ENCODE results near the gene TP53TG5.
A peak's percentile ranks its signal among the peaks of the same experiment; 100 is the strongest.

The TP53TG5 gene

DNA sequence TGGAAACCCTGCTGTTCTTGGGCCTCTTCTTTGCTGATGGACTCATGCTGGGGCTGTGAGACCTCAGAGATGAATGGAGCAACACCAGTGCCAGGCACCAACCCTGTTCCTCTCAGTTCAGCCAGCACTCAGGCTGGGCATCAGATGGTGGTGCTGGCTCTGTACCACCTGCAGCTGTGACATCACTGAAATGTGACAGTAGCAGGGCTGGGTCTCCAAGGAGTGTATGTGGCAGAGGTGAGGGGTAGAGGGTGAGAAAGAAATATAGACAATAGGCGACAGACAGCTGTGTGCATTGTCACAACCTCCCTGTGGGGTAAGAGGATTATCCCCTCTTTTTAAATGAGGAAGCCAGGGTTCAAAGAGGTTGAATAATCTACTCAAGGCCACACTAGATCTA lies at the start of gene TP53TG5:
TSS of gene TP53TG5 (minus strand) at position 135 of the 400 bp plus-strand sequence. CDS start at position 46, 89 bp downstream.
- DNase-seq: no peak

DNA sequence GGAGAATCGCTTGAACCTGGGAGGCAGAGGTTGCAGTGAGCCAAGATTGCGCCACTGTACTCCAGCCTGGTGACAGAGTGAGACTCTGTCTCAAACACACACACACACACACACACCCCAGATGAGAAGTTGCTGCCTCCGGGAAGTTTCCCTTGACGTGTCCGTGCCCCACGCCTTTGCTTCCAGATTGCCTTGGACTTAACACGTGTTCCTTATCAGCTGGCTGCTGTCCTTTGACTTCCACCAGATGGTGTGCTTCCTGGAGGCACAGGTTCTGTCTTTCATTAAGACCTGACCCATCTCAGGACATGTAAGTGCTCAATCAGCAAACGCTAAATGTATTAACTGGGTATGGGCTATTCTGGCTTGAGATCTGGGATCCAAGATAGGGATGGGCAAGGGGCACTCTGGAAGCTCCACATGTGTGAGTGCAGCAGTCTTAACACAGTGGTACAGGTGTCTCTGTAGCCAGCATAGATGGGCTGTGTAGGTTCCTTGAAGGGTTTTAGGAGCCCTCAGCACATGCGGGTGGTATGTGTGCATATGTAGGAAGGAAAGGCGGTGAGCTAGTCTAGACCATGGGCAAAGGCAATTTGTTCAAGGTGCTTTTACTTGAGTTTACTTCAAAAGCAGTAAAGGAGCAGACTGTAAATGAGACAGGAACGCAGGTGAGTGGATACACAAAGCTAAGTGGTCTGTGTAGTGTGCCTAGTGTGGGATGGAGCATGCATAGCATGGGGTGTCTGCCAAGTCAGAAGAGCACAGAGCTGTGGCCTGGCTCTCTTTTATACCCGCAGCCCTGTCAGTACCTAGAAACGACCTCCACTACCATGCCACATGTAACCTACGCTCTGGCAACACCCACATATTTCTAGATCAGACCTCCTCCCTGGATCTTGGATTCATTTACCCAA lies 49.4 kb upstream of the TP53TG5 start:
- DNase-seq: no peak

DNA sequence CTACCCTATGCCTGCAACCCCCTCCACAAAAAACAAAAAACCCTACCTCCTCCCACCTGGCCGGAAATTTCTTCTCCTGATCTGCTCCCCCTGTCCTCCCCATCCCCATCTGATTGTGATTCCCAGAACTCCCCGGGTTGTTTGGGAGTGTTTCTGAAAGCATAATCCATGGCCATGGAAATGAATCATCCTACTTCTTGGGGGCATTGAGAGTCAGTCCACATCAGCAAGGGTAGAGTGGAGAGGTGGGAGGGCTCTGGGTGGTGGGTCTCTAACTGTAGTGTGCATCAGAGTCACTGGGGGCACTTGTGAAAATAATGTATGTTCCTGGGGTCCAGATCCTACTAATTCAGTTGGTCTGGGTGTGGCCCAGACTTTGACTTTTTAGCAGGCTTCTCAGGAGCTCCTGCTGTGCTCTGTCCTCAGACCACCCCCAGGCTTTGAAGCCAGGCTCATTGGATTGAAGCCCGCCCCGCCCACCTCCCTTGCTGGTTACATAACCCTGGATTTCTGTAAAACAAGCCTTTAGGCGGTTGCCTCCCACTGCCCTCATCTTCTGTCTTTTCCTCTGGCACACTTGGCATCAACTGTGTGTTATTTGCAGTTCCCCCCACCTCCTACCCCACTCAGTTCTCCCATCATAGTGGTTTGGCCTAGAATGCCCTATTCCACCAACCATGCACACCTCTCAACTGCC lies 48.3 kb upstream of the TP53TG5 start:
- DNase-seq: no peak

DNA sequence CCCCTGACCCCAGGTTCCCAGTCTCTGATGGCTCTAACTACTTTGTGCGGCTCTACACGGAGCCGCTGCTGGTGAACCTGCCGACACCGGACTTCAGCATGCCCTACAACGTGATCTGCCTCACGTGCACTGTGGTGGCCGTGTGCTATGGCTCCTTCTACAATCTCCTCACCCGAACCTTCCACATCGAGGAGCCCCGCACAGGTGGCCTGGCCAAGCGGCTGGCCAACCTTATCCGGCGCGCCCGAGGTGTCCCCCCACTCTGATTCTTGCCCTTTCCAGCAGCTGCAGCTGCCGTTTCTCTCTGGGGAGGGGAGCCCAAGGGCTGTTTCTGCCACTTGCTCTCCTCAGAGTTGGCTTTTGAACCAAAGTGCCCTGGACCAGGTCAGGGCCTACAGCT lies 47.4 kb upstream of the TP53TG5 start:
- DNase-seq: no peak

DNA sequence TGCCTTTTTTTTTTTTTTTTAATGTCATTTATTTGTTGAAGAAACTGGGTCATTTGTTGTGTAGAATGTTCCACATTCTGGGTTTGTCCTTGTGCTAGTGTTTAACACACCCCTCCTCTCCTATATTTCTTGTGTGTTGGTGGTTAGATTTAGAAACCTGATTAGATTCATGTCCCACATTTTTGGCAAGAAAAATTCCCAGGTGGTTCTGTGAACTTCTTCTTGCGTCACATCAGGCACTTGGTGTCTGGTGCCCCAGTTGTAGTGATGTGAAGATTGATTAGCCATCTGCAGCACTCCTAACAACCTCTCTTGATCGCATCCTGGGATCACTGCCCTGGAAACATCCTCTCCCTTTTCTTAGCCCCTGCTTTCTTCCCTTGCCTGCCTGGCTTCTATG lies 45.6 kb upstream of the TP53TG5 start:
- DNase-seq: no peak

DNA sequence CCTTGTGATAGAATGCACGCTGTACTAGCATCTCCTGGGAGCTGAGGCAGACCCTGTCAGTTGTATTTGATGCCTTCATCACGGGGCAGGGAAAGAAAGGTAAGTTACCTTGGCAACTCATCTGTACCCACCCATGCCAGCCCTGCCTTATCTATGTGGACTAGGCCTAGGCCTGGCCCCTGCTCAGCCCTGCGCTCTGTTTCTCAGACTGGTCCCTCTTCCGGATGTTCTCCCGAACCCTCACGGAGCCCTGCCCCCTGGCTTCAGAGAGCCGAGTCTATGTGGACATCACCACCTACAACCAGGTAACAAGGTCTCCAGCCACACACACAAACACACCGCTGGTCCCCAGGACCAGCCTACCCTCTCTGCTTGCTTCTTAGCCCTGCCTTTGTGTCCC lies 42.0 kb upstream of the TP53TG5 start:
- DNase-seq: no peak

DNA sequence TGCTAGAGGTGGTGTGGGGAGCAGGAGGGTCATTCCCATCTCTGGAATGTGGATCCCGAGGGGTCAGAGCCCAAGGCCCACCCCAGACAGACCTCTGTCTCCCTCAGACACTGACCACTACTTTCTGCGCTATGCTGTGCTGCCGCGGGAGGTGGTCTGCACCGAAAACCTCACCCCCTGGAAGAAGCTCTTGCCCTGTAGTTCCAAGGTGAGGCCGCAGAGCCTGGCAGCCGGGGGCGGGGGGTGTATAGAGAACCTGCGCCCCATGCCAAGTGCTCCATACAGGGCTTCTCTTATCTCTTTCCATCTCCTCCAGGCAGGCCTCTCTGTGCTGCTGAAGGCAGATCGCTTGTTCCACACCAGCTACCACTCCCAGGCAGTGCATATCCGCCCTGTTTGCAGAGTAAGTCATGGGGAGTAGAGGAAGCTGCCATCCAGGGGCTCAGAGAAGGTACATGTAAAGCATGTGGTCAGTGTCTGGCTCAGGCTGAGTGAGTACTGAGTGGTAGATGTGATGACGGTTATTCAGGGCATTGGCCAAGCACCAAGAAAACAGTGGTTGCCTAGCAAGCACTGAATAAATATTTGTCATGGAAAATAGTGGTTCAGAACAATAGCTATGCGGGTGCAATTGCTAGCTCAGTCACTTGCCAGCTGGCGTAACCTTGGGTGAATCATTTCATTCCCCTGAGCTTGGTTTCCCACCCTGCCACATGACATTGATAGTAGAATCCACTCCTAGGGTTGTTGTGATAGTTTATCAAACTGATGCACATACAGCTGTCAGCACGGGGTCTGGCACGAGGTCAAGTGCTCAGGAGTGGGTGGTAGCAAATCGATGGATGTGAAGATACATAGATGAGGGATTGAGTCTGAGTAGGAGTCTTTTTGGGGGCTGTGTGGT lies 41.3 kb upstream of the TP53TG5 start:
- no peak for DNase-seq

DNA sequence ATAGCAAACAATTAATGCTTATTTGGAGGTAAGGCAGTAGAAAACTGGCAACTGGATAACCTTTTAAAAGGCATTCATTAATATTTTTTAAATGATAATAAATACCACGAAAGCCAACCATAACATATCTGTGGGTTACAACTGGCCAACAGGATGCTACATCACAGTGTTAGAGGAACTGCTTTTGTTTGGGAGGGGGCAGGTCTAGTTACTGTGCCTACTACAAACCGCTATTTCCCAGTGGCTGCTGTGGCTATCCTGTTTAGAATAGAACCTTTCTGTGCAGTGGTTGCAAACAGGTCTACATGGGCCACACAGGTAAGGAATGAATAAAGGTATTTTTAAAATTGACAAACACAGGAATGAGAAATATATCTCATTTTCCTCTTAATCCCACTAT lies 38.8 kb upstream of the TP53TG5 start:
- DNase-seq: no peak

DNA sequence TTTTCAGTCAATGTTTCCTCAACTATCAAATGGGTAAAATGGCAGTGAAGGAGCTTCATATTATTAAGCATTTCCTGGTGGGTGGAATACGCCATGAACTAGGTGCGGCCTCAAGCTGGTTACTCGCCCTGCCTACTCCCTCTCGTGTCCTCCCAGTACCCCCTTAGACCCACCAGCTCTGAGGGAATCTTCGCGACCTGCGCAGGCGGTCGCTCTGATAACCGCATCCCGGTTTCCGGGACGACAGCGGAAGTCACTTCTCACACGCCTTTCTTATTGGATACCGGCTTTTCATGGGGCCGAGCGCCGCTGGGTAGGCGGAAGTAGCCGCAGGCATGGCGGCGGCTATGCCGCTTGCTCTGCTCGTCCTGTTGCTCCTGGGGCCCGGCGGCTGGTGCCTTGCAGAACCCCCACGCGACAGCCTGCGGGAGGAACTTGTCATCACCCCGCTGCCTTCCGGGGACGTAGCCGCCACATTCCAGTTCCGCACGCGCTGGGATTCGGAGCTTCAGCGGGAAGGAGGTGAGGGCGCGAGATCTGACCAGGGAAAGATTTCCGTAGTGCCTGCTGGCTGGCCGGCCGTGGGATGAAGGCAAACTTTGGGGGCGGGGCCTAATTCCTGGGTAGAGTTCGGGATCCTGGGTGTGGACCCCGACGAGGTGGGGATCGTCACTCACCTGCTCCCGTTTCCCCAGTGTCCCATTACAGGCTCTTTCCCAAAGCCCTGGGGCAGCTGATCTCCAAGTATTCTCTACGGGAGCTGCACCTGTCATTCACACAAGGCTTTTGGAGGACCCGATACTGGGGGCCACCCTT lies 37.9 kb upstream of the TP53TG5 start, which contains the start of gene PIGT:
TSS of gene PIGT (plus strand) at position 320 of the 816 bp plus-strand sequence. CDS start at position 336, 16 bp downstream.
- peak; percentile 65 for DNase-seq

DNA sequence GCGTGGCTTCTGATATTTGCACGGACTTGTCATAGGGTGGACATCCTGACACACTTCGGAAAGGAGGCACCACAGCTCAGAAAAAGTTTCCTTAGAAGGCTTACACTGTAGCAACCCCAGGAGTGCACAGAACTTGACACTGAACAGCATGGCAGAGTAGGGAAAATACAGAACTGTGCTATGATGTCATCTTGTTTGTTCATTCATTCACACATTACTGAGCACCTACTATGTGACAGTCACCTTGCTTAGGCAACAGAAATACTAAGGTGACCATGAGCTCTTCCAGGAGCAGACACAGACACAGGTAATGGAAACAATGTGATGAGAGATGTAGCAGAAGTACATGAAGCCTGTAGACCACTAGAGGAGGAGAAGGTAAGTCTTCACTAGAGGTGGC lies 35.4 kb upstream of the TP53TG5 start:
- no peak for DNase-seq

DNA sequence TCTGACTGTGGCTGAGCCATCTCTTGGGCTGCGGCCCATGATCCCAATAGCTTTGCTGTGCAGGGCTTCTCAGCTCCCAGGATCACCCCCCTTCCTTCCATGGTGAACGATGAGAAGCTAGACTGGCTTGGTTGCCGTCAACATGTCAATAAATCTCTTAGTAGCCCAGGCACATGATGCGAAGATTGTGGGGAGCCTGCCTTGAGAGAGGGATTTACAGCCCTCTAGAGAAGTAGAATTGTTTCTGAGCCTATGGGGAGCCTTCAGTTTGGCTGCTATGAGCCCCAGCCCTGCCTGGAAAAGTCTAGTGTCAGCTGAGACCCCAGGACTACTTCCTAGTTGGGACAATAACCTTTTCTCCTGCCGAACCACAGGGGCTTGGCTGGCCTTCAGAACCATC lies 34.5 kb upstream of the TP53TG5 start:
- no peak for DNase-seq

DNA sequence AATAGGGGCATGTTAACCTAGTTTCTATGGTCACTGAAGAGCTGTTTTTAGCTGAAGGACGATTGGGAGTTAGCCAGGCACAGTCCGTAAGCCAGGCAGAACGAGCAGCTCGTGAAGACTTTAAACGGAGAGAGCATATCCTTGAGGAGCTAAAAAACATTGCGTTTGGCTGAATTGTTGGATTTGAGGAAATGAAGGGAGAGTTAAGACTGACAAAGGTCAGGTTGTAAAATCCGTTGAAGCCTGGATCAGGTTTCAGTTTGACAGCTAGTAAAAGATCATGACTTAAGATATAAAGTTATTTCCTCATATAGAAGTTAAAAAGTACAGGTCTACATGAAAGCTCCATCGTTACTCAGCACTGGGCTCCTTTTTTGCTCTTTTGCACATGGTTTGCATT lies 32.8 kb upstream of the TP53TG5 start:
- DNase-seq: no peak

DNA sequence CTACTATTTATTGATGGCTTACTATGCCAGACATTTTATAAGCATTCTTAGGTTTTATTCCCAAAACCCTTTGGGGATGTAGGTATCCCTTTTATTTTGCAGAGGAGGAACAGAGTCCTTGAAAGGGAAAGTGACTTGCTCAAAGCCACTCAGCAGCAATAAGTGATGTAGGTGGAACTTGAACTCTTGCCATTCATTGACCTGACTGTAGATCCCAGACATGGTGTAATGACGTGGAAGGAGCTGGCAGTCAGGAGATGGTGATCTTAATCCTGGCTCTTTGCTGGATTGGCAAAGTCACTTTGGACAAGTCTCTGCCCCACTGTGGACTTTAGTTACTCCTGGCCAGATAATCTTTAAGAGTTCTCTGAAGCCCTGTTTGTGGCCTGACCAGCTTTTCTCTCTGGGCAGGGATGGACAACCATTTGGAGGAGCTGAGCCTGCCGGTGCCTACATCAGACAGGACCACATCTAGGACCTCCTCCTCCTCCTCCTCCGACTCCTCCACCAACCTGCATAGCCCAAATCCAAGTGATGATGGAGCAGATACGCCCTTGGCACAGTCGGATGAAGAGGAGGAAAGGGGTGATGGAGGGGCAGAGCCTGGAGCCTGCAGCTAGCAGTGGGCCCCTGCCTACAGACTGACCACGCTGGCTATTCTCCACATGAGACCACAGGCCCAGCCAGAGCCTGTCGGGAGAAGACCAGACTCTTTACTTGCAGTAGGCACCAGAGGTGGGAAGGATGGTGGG lies 31.6 kb upstream of the TP53TG5 start:
- no peak for DNase-seq

DNA sequence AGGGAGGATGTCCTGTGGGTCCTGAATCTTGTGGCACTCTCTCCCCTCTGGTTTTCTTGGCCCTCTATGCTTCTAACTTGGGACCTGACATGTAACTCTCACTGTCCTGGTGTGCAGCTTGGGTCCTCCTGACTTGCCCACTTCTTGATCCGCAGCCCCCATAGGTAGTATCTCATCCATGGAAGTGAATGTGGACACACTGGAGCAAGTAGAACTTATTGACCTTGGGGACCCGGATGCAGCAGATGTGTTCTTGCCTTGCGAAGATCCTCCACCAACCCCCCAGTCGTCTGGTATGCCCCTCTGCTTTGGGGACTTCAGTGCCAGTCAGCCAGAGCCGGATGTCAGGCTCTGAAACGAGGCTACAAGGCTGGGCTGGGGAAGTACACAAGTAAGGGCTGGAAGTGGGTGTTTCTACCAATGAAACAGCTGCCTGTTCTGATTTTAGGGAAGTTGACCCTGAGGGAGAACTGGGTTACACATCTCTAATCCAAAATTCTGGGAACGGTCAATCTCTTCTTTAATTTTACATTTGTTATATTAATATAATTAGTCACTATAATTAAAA lies 30.6 kb upstream of the TP53TG5 start:
- DNase-seq: no peak

DNA sequence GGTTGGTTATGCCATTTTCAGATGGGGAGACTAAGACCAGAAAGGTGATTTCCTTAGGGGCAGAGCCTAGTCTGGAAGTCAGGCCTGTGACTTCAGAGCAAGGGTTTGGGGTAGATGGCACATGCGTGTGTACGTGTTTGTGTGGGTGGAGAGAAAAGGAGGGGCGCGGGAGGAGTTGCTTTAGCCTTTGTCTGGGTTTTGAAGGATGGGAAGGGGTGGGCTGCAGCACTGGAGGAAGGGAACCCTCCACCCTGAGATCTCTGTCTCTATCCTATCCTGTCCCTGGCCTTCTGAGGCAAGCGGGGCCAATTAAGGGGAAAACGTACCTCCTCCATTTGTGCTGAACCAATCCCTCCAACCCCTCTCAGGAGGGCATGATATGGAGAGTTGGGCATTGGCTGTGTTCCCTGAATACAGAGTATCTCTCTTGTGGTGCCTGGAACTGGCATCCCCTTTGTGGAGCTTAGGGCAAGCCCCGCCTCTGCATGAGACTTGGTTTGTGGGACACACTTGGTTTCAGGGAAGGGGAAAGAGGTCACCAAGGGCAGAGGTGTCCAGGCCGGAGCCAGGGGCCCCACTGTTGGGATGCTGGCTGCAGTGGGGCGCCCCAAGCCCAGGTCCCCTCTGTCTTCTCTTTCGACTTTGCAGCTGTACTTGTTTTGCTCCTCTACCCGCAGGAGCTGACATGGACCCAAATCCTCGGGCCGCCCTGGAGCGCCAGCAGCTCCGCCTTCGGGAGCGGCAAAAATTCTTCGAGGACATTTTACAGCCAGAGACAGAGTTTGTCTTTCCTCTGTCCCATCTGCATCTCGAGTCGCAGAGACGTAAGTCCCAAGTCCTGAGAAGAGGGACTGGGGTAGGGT lies 29.9 kb upstream of the TP53TG5 start, which contains the start of gene DBNDD2:
TSS of gene DBNDD2 (plus strand) at position 507 of the 863 bp plus-strand sequence. CDS start at position 686, 179 bp downstream.
- DNase-seq: no peak

DNA sequence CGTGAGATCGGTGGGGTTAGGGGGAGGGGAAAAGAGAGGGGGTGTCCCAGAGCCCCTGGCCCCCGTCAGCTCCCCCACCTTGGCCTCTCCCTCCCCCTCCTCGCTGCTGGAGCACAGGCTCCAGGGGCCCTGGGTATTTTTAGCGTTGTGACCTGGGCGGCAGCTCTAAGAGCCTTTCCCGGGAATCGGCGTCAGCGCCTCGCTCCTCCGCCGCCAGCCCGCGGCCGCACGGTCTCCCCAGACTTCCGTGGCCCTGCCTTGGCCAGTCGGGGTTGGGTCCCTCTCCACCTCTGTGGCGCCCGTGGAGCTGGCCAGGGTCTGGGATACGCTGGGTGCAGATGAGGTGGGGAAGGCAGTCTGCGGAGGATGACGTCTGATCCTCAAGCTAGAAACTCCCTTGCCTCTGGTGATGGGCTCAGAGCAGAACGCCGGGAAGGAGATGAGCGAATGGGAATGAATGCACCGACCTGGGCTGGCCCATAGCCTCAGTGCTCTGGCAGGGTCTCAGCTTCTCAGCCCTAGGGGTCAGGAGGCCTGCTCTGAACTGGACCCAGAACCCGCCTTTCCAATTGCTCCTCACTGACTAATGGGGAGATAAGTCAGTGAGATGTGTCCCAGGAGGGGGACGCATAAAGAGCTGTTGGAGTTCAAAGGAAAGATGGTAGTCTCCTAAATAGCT lies 29.1 kb upstream of the TP53TG5 start:
- DNase-seq: no peak

DNA sequence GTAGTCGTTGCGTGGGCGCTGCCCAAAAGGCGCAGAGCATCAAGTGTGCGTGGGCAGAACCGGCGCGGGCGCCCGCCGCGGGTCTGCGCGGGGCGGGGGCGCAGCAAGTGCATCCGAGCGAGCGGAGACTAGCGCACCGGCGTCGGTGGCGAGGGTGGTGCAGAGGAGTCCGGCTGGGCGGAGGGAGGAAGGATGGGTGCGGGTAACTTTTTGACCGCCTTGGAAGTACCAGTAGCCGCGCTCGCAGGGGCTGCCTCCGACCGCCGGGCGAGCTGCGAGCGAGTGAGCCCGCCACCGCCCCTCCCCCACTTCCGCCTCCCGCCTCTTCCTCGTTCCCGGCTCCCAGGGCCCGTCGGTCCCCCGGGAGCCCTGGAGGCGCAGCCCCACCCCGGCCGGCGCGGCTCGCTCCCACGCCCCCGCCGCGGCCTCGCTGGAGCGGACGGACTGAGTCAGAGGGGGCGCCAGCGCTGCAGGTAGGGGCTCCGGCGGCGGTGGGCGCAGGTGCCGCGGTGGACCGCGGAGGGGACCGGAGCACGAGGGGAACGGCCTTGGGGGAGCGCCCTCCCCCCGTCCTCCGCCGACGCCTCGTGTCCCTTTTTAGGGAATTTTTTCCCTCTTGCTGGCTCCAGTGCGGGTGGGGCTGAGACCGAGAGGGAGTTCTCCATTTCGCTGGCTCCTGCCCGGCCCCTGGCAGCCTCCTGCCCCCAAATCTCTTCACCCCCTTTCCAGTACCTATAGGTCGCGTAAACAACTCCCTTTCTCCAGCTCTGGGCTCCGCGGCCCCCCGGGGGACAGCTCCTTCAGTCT lies 28.3 kb upstream of the TP53TG5 start:
- no peak for DNase-seq

DNA sequence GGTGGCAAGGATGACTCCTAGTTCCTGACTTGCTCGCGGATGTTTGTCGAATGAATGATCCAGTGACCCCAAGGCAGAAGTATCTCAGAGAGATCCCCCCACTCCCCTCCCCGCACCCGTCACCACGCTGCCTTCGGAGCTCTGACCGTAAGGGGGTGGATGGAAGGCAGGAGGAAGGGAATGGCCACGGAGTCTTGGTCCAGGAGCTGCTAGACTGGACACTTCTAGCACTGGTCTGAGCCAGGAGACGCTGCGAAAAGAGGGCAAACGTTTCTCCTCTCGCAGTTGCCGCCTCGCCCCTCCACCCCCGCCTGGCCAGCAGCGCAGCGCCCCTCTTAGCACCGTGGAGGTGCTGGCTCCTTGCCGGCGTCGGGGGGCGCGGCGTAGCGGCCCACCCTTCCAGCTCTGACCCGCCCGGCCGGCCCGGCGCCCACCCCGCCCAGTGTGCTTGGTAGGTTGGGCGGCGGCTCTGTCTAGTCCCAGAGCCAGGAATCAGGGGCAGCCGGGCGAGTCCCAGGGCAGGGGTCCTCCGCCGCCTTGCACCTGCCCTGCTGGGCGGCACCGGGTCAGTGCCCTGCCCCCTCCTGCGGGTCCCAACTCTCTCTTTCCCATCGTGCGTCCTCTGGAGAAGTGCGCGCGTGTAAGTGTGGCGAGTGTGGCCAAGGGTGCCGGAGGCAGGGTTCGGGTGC lies 27.6 kb upstream of the TP53TG5 start:
- no peak for DNase-seq

Data from DMS79 (cell line).